GM12873 (cell line): ENCODE data around the gene CNTN5.

Source experiments
- TF ChIP-seq, protein P1 (sequence below): IDR thresholded peaks from 2 replicates; pipeline ENCODE4 v1.5.1; 2012; ENCODE audit warnings: low read depth, mild to moderate bottlenecking, moderate library complexity, low read length, control low read depth; ENCODE audit not compliant: insufficient read depth; ENCODE audit errors: missing control alignments

The CNTN5 gene

DNA sequence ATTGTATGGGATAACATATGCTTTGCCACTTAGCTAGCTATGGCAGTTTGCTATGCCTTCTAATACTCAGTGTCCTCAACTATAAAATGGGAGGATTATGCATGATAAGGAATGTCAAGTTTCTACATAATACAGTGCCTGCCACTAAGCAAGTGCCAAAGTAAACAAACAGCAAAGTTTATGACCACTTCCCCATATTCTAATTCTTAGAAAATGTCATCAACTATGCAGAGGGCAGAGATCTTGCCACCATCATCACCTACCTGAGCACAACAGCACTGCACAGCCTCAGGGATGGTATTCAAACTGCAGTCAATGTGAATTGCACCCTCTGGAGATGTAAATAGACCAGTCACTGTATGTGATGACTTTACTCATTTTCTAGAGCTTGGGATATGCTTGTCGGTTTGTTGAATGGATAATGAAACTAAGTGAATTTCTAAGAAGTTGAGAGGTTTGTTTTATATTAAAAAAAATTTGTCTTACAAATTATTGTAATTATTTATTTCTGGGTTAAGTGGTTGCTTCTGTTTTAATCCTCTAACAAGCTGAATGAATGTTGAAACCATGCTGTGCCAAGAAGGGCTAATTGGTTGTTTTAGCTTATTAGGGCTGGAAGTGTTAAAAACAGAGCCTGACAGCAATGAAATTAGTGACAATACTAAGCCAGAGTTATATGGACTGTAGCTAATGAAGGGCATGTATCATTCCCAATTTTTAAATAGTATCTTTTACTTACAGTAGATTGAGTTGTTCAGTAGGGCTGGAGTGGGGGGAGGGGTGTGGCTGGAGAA lies 398.4 kb downstream of the CNTN5 start:
- TF ChIP-seq, protein P1, sequence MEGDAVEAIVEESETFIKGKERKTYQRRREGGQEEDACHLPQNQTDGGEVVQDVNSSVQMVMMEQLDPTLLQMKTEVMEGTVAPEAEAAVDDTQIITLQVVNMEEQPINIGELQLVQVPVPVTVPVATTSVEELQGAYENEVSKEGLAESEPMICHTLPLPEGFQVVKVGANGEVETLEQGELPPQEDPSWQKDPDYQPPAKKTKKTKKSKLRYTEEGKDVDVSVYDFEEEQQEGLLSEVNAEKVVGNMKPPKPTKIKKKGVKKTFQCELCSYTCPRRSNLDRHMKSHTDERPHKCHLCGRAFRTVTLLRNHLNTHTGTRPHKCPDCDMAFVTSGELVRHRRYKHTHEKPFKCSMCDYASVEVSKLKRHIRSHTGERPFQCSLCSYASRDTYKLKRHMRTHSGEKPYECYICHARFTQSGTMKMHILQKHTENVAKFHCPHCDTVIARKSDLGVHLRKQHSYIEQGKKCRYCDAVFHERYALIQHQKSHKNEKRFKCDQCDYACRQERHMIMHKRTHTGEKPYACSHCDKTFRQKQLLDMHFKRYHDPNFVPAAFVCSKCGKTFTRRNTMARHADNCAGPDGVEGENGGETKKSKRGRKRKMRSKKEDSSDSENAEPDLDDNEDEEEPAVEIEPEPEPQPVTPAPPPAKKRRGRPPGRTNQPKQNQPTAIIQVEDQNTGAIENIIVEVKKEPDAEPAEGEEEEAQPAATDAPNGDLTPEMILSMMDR = no peak

DNA sequence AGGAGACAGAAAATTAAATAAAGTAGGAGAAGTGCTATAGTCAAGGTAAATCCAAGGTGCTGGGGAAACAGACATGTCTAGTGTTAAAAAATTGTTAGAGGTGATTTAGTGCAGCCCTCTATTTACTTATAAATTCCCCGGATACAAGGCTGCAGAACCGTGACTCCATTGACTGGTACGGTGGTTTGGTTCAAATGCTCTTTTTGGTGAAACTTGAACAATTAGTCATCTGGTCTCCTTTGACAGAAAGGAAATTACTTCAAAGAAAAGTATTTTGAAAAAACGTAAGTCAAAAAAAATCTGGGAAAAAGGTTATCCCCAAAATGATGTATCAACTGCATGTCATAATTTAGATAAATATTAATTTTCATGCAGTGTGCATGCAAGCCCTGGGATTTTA lies 399.2 kb downstream of the CNTN5 start:
- TF ChIP-seq, protein P1 = no peak

DNA sequence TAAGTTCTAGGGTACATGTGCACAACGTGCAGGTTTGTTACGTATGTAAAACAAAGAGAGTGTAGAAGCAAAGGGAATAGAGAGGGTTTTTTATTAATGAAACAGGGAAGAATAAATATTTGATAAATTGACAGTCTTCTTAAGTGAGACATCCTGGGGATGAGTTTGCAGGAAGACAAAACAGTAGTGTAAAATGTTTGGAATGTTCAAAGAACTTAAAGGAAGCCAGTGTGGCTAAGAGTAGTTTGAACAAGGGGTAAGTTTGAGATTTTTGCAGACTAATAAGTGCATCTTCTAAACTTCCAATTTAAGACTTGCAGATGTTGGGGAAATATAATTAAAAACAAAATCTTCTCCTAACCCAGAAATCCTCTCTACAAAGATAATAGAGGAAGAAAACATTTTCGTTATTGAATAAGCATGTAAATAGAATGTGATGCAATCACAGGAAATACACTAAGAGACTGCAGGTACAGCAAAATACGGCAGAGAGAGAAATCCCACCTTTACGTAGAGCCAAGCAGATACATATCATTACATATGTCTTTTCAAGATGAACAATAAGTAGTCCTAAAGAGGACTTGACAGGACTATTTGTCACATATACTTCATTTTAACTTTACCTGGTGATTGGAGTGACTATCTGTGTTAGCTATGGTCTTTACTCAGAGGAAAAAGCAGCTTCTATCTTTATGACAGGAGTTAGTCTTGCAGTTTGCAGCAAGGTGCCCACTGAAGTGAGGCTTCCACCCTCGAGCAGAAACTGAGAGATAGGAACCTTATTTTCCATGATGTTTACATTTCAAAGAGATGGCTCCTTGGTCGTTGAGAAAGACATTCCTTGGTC lies 402.1 kb downstream of the CNTN5 start:
- TF ChIP-seq, protein P1 = no peak

DNA sequence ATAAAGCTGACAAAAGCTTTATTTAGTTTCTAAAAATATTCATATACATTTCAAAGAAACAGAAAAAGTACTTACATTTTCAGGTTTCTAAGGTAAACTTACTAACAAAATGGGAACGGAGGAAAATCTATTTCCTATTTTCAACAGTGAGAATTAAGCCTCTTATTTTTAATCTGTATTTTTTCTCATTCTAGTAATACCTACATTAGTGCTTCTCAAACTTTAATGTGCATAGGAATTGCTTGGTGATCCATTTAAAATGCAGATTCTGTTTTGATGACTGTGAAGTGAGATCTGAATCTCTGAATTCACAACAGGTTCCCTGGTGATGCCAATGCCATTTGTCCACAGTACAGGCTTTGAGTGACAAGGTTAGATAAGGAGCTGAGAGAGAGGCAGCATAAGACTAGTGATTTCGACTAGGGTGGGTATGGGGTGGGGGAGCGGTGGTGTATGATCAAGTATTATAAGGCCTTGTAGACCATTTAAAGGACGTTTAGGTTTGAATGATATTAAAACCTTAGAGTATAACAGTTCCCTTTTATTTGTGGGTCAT lies 402.8 kb downstream of the CNTN5 start:
- TF ChIP-seq, protein P1 = no peak

DNA sequence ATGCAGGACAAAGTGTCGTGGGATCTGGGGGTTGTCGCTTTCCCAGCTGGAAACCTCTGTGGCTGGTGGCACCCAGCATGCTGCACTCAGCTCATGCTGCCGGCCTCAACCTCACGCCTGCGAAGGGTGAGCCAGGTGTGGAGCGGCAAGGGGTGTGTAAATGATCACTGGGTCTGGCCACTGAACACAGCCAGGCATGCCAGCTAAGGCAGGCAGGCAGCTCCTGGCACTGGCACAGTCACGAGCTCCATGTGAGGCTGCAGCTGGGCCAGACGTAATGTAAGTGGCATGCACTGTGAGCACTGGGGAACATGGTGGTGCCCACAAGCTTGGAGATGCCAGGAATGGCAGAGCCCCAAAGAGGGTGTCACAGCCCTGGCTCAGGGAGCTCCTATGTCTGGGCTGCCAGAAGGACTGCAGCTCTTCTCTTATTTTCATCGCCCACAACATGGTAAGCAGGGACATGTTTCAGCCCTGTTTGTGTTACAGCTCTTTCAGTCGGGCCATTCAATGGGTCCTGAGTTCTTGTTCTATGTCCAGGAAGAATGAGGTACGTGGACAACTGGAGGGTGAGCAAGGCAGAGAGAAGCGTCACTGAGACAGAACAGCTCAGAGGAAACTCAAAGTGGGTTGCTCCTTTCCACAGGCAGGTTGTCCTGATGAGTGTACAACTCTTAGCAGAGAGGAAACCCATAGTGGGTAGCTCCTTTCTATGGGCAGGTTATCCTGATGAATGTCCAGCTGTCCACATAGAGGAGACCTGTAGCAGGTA lies 403.8 kb downstream of the CNTN5 start:
- TF ChIP-seq, protein P1 = no peak

DNA sequence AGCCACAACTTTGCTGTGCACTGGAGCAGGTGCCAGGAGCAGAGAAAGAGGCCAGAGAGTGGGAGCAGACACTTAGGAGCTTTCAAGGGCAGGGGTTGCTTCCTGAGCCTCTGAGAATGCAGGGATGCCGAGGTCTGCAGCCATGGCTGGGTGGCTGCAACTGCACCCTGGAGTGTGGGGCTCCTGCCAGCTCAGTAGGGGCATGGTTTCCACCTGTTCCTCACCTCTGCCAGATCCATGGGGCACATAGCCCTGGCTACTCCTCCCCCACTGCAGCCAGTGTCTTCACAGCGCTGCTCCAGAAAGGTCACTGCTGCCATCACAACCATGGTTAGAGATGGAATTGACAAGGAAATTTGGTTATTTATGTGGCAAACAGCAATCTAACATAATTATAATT lies 404.8 kb downstream of the CNTN5 start:
- TF ChIP-seq, protein P1 = no peak

DNA sequence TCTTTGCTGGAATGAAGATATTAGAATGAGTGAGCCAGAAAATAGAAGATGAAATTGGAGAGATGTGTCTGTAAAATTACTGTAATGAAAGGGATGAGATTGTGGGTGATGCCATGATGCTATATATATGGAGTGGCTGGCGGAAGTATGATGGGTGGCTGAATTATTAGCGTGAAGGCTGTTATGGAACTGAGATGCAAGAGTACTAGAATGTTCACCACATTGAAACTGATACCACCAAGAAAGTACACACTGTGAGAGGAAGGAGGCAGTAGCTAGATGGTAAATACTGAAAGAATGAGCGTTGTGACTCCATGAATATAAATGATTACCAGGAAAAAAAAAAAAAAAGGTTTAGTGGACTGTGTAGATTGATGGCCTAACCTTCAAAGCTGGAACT lies 411.9 kb downstream of the CNTN5 start:
- TF ChIP-seq, protein P1 = no peak
